NCI-H69 (cell line): Measurements from ENCODE around the gene PADI3.

Experiments
- DNase-seq: peaks from one replicate; lab custom pipeline; 2025; lab: John Stamatoyannopoulos, UW

Gene PADI3

GRCh38 chr1:17274186-17275170 lies 25.6 kb downstream of the PADI3 start:
- peak; percentile 58 for DNase-seq

- peak; percentile 61 for DNase-seq
Measured at GRCh38 chr1:17276568-17276967, 27.7 kb downstream of the PADI3 start.

- DNase-seq = no peak
Measured at GRCh38 chr1:17277511-17278159, 28.7 kb downstream of the PADI3 start.

- DNase-seq = no peak
Measured at GRCh38 chr1:17278996-17279830, 30.3 kb downstream of the PADI3 start.

- no peak for DNase-seq
Measured at GRCh38 chr1:17280436-17280835, 31.5 kb downstream of the PADI3 start.

- DNase-seq = no peak
Measured at GRCh38 chr1:17280894-17281293, 32.0 kb downstream of the PADI3 start.

DNA sequence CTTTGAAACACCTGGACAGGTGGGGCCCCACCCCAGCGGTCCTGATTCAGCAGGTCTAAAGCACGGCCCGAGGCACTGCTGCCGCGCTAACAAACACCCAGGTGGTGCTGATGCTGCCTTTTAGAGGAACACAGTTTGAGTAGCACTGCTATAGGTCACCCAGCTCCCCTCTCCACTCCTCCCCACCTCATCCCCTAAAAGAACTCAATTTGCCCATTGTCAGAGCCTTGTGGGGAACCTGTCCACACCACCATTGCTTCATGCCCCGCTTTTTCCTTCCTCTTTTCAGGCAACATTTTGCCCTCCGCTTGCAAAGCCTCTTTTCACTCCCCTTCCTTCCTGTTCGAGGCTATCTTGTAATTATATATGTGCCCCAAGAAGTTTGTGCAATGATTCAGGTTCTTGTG lies 32.9 kb downstream of the PADI3 start:
- no peak for DNase-seq

- DNase-seq = no peak
Measured at GRCh38 chr1:17282836-17283235, 33.9 kb downstream of the PADI3 start.

GRCh38 chr1:17286646-17287045 lies 37.7 kb downstream of the PADI3 start:
- DNase-seq = no peak

- DNase-seq = no peak
Measured at GRCh38 chr1:17287130-17287776, 38.4 kb downstream of the PADI3 start.

GRCh38 chr1:17289721-17290120 lies 40.8 kb downstream of the PADI3 start:
- no peak for DNase-seq

GRCh38 chr1:17290553-17290952 lies 41.7 kb downstream of the PADI3 start:
- no peak for DNase-seq

- peak; percentile 22 for DNase-seq
Measured at GRCh38 chr1:17292299-17293160, 43.6 kb downstream of the PADI3 start.

DNA sequence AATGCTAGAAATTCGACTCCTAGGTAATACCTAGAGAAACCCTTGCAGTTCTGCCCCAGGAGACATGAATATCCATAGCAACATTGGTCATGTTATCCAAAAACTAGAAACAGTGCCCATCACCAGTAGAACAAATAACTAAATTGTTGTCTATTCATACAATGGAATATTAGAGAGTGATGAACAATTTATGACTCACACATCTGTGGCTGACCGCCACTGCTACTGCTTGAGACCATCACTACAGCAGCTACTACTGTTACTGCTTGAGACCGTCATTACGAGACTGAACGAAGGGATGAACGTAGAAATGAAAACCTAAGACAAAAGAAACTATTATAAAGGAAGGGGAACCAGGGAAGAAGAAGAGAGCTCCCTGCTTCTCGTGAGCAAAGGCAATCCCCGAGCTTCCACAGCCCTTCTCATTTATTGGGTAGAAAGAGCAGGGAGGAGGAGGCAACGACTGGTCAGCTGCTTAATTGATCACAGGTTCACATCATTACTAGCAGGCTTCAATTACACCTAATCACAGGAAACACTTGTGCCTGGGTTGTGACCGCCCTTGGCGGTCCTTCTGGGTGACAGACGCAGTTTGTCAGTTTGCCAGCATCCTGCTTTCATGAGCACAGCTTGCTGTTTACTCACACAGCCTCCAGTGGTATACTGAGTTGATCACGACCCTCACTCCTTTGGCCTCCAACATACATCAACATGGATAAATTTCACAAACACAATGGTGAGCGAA lies 45.0 kb downstream of the PADI3 start:
- peak; percentile 38 for DNase-seq

DNA sequence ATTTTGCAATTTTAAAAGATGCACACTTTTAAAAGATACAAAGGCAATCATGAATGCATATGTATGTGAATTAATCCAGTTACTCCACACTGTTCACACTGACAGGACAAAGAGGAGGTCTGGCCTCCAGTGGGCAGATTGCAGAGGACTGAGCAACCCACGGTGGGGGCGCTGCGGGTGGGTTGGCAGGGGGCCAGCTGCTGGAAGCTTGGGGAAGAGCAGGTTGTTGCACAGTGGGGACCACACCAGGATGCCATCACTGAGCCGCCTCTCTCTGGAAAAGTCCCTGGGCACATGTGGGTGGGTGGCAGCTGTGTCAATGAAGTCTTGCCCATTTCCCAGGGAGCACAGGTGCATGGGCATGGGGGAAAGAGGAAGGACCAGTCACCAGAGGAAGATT lies 46.4 kb downstream of the PADI3 start:
- peak; percentile 30 for DNase-seq

- DNase-seq = no peak
Measured at GRCh38 chr1:17296086-17296485, 47.2 kb downstream of the PADI3 start.

GRCh38 chr1:17297991-17298390 lies 49.1 kb downstream of the PADI3 start:
- DNase-seq = no peak

- DNase-seq = no peak
Measured at GRCh38 chr1:17301767-17302166, 52.9 kb downstream of the PADI3 start.

GRCh38 chr1:17304151-17304825 lies 55.4 kb downstream of the PADI3 start:
- no peak for DNase-seq

DNA sequence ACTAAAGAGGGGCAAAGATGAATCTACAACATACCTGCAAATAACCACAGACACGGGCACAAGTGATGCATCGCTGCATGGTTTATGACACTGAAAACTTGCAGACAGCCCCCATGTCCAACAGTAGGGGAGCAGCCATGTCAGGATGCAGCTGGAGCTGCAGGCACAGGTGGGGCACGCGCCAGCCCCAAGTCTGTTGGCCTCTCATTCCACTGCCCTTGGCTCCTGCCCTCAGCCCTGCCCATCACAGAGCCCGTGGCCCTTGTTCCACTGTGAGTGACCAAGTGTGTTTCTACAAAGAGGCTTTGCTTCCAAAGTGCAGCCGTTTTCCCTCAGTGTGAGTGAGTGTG lies 55.9 kb downstream of the PADI3 start:
- DNase-seq = no peak
